ENCODE measurements around the gene AFF3.
"Not testable (repeated sequence)": the region's sequence is repeated elsewhere in the genome, so short reads cannot be mapped to it uniquely, and the experiment has no call there.

DNA sequence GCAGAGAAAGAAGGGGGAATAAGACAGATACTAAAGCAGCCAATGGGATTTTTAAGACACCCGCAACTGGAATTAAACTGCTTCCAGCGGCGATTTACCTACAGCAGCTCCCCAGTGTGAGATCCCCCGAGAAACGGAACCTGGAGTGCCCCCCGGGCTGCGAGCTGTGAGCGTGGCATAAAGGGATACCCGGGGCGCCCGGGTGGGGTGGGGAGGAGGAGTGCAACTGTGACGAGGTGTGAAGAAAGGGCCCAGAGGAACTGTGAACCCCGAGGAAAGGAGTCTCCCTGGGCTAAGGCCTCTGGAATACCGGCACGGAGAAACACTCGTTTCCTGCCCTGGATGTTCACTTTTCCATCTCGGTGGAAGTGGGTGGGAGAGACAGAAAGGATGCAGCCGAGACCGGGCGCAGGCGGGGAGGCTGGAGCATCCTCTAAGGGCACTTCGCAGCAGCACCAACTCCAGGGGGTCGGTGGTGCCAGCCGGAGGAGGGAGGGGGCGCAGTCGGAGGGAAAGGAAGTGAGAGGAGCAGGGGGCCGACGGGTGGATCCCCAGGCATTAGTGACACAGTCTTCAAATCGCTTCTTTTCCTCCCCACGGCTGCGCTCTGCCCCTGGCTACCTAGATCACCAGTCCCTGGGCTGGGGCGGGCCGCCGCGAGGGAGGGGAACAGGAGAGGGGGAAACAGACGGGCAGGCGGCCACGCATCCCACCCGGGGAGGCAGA is 38.7 kb downstream of the AFF3 start:
- TF ChIP-seq, protein P1, sequence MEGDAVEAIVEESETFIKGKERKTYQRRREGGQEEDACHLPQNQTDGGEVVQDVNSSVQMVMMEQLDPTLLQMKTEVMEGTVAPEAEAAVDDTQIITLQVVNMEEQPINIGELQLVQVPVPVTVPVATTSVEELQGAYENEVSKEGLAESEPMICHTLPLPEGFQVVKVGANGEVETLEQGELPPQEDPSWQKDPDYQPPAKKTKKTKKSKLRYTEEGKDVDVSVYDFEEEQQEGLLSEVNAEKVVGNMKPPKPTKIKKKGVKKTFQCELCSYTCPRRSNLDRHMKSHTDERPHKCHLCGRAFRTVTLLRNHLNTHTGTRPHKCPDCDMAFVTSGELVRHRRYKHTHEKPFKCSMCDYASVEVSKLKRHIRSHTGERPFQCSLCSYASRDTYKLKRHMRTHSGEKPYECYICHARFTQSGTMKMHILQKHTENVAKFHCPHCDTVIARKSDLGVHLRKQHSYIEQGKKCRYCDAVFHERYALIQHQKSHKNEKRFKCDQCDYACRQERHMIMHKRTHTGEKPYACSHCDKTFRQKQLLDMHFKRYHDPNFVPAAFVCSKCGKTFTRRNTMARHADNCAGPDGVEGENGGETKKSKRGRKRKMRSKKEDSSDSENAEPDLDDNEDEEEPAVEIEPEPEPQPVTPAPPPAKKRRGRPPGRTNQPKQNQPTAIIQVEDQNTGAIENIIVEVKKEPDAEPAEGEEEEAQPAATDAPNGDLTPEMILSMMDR (IDR thresholded peaks at IDR 0.05), result not testable (repeated sequence)
- TF ChIP-seq POLR2A (IDR thresholded peaks at IDR 0.05), result not testable (repeated sequence)
